ENCODE results near the gene LOXL3.
"Not testable (repeated sequence)": the region's sequence is repeated elsewhere in the genome, so short reads cannot be mapped to it uniquely, and the experiment has no call there.

LOXL3 gene

DNA sequence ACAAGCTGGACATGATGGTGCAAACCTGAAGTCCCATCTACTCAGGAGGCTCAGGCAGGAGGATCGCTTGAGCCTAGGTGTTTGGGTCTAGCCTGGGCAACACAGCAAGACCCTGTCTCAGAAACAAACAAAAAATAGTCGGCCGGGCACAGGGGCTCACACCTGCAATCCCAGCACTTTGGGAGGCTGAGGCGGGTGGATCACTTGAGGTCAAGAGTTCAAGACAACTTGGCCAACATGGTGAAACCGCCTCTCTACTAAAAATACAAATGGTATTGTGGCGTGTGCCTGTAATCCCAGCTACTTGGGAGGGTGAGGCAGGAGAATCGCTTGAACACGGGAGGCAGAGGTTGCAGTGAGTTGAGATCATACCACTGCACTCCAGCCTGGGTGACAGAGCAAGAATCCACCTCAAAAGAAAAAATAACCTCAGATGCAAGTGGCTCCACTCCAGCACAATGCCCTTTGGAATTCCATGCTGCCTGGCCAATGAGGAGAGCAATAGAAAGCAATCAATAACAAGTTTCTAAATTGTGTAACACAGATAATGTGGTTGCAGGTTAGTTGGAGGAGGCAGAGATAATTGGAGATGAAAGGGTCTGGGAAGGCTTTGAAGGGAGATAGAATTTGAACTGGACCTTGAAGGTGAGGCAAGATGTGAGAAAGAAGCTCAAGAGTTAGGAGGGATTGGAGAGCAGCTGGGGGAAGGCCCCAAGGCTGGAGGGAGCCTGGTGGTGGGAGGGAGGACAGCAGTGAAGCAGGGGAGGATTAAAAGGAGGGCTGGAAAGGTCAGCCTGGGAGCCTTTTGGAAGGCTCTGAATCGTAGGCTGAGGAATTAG, 64.9 kb downstream of the LOXL3 start:
- no peak for DNase-seq (ENCODE audit: low read depth in 2 of 2)

- no peak for DNase-seq (ENCODE audit: low read depth in 2 of 2)
These were observed 67.6 kb downstream of the LOXL3 start for GRCh38 chr2:74486141-74486540.

- not testable (repeated sequence) for DNase-seq (ENCODE audit: low read depth in 2 of 2)
These were observed 70.0 kb downstream of the LOXL3 start for GRCh38 chr2:74483675-74484164.

- peak; percentile 85 to 86 for DNase-seq (ENCODE audit: low read depth in 2 of 2)
These were observed 70.7 kb downstream of the LOXL3 start, which contains the start of the genes CCDC142 and TTC31 for GRCh38 chr2:74482801-74483674. CCDC142 (minus strand) TSS chr2:74482998; CDS start chr2:74482837, 161 bp downstream. TTC31 (plus strand) TSS chr2:74483081; CDS start chr2:74483096, 15 bp downstream.
